Hindlimb muscle (tissue), 1 donor: ENCODE measurements around the gene KRTAP1-1. TPM values are rescaled to one million over a fixed set of nuclear protein-coding genes. Genes with fewer than 3 reads are reported as not detected.
A peak's percentile ranks its signal among the peaks of the same experiment; 100 is the strongest.
"Not testable (repeated sequence)": the region's sequence is repeated elsewhere in the genome, so short reads cannot be mapped to it uniquely, and the experiment has no call there.

Experiments
- DNase-seq: peaks from one replicate; pipeline ENCODE4 v3.0.0-alpha.2; 2013
- polyA plus RNA-seq: library from polyadenylated mRNA; unstranded; fragments of 120-200 nt; gene quantifications from one replicate; pipeline ENCODE4 v1.2.1, GENCODE V29; 2013; ENCODE audit not compliant: insufficient read length

Gene KRTAP1-1
- polyA plus RNA-seq, 1 donor = not detected

- DNase-seq = not testable (repeated sequence)
These were observed 13.9 kb upstream of the KRTAP1-1 start, which contains the start of gene KRTAP2-2 for GRCh38 chr17:41055130-41055529. KRTAP2-2 (minus strand) TSS chr17:41055230; CDS start chr17:41055211, 19 bp downstream.

GRCh38 chr17:41054556-41054955, 13.3 kb upstream of the KRTAP1-1 start:
- DNase-seq = not testable (repeated sequence)

- no peak for DNase-seq
These were observed 12.8 kb upstream of the KRTAP1-1 start for GRCh38 chr17:41054025-41054424.

- DNase-seq = no peak
These were observed 11.3 kb upstream of the KRTAP1-1 start for GRCh38 chr17:41052566-41052965.

GRCh38 chr17:41049110-41049509, 7.9 kb upstream of the KRTAP1-1 start:
- no peak for DNase-seq

GRCh38 chr17:41048441-41048840, 7.2 kb upstream of the KRTAP1-1 start:
- no peak for DNase-seq

- not testable (repeated sequence) for DNase-seq
These were observed 5.7 kb upstream of the KRTAP1-1 start, which contains the start of gene KRTAP2-1 for GRCh38 chr17:41046735-41047465. KRTAP2-1 (minus strand) TSS chr17:41047316; CDS start chr17:41047267, 49 bp downstream.

- no peak for DNase-seq
These were observed 1.7 kb upstream of the KRTAP1-1 start for GRCh38 chr17:41042953-41043352.

GRCh38 chr17:41037853-41038350, 3.3 kb downstream of the KRTAP1-1 start:
- no peak for DNase-seq

GRCh38 chr17:41034346-41034935, 6.8 kb downstream of the KRTAP1-1 start, which contains the start of gene KRTAP1-3:
KRTAP1-3 (minus strand) TSS chr17:41034874; CDS start chr17:41034821, 53 bp downstream.
- DNase-seq = not testable (repeated sequence)

- DNase-seq = no peak
These were observed 11.5 kb downstream of the KRTAP1-1 start, which contains the start of gene KRTAP1-4 for GRCh38 chr17:41029633-41030245. KRTAP1-4 (minus strand) TSS chr17:41030195; CDS start chr17:41030078, 117 bp downstream.

GRCh38 chr17:41026715-41027471, 14.4 kb downstream of the KRTAP1-1 start, which contains the start of gene KRTAP1-5:
KRTAP1-5 (minus strand) TSS chr17:41027208; CDS start chr17:41027155, 53 bp downstream.
- DNase-seq = no peak

- DNase-seq = no peak
These were observed 16.6 kb downstream of the KRTAP1-1 start for GRCh38 chr17:41024697-41025096.

- DNase-seq = no peak
These were observed 20.9 kb downstream of the KRTAP1-1 start for GRCh38 chr17:41020336-41020735.

- no peak for DNase-seq
These were observed 21.8 kb downstream of the KRTAP1-1 start for GRCh38 chr17:41019415-41019814.

GRCh38 chr17:41018541-41018940, 22.7 kb downstream of the KRTAP1-1 start:
- no peak for DNase-seq

- no peak for DNase-seq
These were observed 24.6 kb downstream of the KRTAP1-1 start for GRCh38 chr17:41016578-41017215.

- no peak for DNase-seq
These were observed 25.8 kb downstream of the KRTAP1-1 start for GRCh38 chr17:41015454-41015853.

- DNase-seq = peak; percentile 9
These were observed 27.6 kb downstream of the KRTAP1-1 start for GRCh38 chr17:41013606-41014005.

- DNase-seq = no peak
These were observed 28.1 kb downstream of the KRTAP1-1 start for GRCh38 chr17:41013181-41013580.

GRCh38 chr17:41012326-41013120, 28.7 kb downstream of the KRTAP1-1 start:
- no peak for DNase-seq
